DOHH2 (cell line): ENCODE measurements around the gene SRP68.

Source experiments
- EZH2phosphoT487 ChIP-seq: fragments of 200-600 bp; sonication (generic); IDR thresholded peaks from 2 replicates; pipeline ENCODE4 v1.6.1; 2017; ENCODE audit warnings: borderline replicate concordance, mild to moderate bottlenecking, antibody characterized with exemption, low read length, moderate library complexity, mixed read lengths
- TF ChIP-seq, protein P1 (sequence below): fragments of 200-600 bp; sonication (generic); IDR thresholded peaks from one replicate; pipeline ENCODE4 v1.5.1; 2014; ENCODE audit warnings: antibody characterized with exemption, mild to moderate bottlenecking, low read depth, low read length; ENCODE audit not compliant: poor library complexity, severe bottlenecking

- TF ChIP-seq, protein P1, sequence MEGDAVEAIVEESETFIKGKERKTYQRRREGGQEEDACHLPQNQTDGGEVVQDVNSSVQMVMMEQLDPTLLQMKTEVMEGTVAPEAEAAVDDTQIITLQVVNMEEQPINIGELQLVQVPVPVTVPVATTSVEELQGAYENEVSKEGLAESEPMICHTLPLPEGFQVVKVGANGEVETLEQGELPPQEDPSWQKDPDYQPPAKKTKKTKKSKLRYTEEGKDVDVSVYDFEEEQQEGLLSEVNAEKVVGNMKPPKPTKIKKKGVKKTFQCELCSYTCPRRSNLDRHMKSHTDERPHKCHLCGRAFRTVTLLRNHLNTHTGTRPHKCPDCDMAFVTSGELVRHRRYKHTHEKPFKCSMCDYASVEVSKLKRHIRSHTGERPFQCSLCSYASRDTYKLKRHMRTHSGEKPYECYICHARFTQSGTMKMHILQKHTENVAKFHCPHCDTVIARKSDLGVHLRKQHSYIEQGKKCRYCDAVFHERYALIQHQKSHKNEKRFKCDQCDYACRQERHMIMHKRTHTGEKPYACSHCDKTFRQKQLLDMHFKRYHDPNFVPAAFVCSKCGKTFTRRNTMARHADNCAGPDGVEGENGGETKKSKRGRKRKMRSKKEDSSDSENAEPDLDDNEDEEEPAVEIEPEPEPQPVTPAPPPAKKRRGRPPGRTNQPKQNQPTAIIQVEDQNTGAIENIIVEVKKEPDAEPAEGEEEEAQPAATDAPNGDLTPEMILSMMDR: no peak
- no peak for TF ChIP-seq EZH2phosphoT487
Observed at GRCh38 chr17:76094046-76094445, 21.7 kb upstream of the SRP68 start.
